HG03469 (cell line): ENCODE data around the gene HPCAL1.

Experiments
- ATAC-seq: cut with Tn5 transposase; IDR thresholded peaks from one replicate; pipeline ENCODE4 v1.9.1; 2021; ENCODE audit warnings: mild to moderate bottlenecking, moderate library complexity, moderate number of reproducible peaks; ENCODE audit not compliant: unreplicated experiment

HPCAL1 gene

GRCh38 chr2:10300997-10301940, 1.4 kb upstream of the HPCAL1 start:
- ATAC-seq = no peak

GRCh38 chr2:10301941-10302478, 694 bp upstream of the HPCAL1 start:
- no peak for ATAC-seq

GRCh38 chr2:10303181-10303693, 533 bp downstream of the HPCAL1 start:
- ATAC-seq = no peak

GRCh38 chr2:10303694-10304378, 1.1 kb downstream of the HPCAL1 start:
- ATAC-seq = no peak

- no peak for ATAC-seq
These were observed 2.0 kb downstream of the HPCAL1 start for GRCh38 chr2:10304458-10305253.

GRCh38 chr2:10305254-10305635, 2.5 kb downstream of the HPCAL1 start:
- ATAC-seq = no peak

- no peak for ATAC-seq
These were observed 3.0 kb downstream of the HPCAL1 start for GRCh38 chr2:10305715-10306114.

GRCh38 chr2:10306901-10307463, 4.3 kb downstream of the HPCAL1 start:
- no peak for ATAC-seq

- no peak for ATAC-seq
These were observed 5.0 kb downstream of the HPCAL1 start for GRCh38 chr2:10307561-10308156.

GRCh38 chr2:10308866-10309265, 6.2 kb downstream of the HPCAL1 start:
- no peak for ATAC-seq

GRCh38 chr2:10309286-10309685, 6.6 kb downstream of the HPCAL1 start:
- ATAC-seq = no peak

GRCh38 chr2:10310309-10310888, 7.7 kb downstream of the HPCAL1 start:
- ATAC-seq = no peak

GRCh38 chr2:10311736-10312135, 9.0 kb downstream of the HPCAL1 start:
- no peak for ATAC-seq

- ATAC-seq = no peak
These were observed 9.8 kb downstream of the HPCAL1 start for GRCh38 chr2:10312437-10312957.

GRCh38 chr2:10316336-10316735, 13.6 kb downstream of the HPCAL1 start:
- ATAC-seq = no peak

GRCh38 chr2:10316860-10317259, 14.2 kb downstream of the HPCAL1 start:
- no peak for ATAC-seq

GRCh38 chr2:10317646-10318045, 14.9 kb downstream of the HPCAL1 start:
- no peak for ATAC-seq

GRCh38 chr2:10318345-10318744, 15.6 kb downstream of the HPCAL1 start:
- no peak for ATAC-seq

- no peak for ATAC-seq
These were observed 17.3 kb downstream of the HPCAL1 start for GRCh38 chr2:10319892-10320574.
